NT2/D1 (cell line): ENCODE measurements around the gene ACSM2A.
"Not testable (repeated sequence)": the region's sequence is repeated elsewhere in the genome, so short reads cannot be mapped to it uniquely, and the experiment has no call there.

Experiments used
- DNase-seq: peaks from one replicate; pipeline ENCODE4 v3.0.0-alpha.2; 2011; ENCODE audit warnings: low read depth, low spot score
- H3K27me3 ChIP-seq: 2 replicates; pipeline ENCODE4 v1.6.0; 2011; ENCODE audit warnings: mild to moderate bottlenecking; ENCODE audit not compliant: insufficient read length, insufficient read depth
- H3K36me3 ChIP-seq: 2 replicates; pipeline ENCODE4 v1.6.1; 2011; ENCODE audit warnings: mild to moderate bottlenecking, low read length, mixed read lengths; ENCODE audit not compliant: insufficient read depth, insufficient read length
- H3K4me1 ChIP-seq: 2 replicates; pipeline ENCODE4 v1.5.1; 2011; ENCODE audit not compliant: insufficient read depth, insufficient read length
- H3K4me3 ChIP-seq: 2 replicates; pipeline ENCODE4 v1.5.1; 2011; ENCODE audit warnings: low read depth; ENCODE audit not compliant: insufficient read length
- H3K9ac ChIP-seq: 2 replicates; pipeline ENCODE4 v1.6.0; 2011; ENCODE audit warnings: low read depth; ENCODE audit not compliant: insufficient read length
- H3K9me3 ChIP-seq: 2 replicates; pipeline ENCODE4 v1.5.1; 2011; ENCODE audit warnings: mild to moderate bottlenecking, low read length; ENCODE audit not compliant: insufficient read depth
- SUZ12 ChIP-seq: IDR thresholded peaks from 2 replicates; pipeline ENCODE4 v1.6.1; 2011; ENCODE audit not compliant: insufficient read length, insufficient read depth; ENCODE audit errors: extremely low read depth
- YY1 ChIP-seq: IDR thresholded peaks from 2 replicates; pipeline ENCODE4 v1.6.1; 2011; ENCODE audit not compliant: insufficient read length, insufficient read depth
- ZNF274 ChIP-seq: IDR thresholded peaks from 2 replicates; pipeline ENCODE4 v1.6.1; 2011; ENCODE audit warnings: mild to moderate bottlenecking, low read depth, low read length

Gene ACSM2A, protein sequence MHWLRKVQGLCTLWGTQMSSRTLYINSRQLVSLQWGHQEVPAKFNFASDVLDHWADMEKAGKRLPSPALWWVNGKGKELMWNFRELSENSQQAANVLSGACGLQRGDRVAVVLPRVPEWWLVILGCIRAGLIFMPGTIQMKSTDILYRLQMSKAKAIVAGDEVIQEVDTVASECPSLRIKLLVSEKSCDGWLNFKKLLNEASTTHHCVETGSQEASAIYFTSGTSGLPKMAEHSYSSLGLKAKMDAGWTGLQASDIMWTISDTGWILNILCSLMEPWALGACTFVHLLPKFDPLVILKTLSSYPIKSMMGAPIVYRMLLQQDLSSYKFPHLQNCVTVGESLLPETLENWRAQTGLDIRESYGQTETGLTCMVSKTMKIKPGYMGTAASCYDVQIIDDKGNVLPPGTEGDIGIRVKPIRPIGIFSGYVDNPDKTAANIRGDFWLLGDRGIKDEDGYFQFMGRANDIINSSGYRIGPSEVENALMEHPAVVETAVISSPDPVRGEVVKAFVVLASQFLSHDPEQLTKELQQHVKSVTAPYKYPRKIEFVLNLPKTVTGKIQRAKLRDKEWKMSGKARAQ

GRCh38 chr16:20451364-20451763 lies at the start of gene ACSM2A:
Gene ACSM2A, plus strand, starts transcription at chr16:20451521. Its CDS starts 8,594 bp downstream, at chr16:20460115.
- H3K9me3 ChIP-seq, H3K4me3 ChIP-seq, H3K9ac ChIP-seq, H3K4me1 ChIP-seq, H3K27me3 ChIP-seq, DNase-seq, H3K36me3 ChIP-seq: not testable (repeated sequence)

- no peaks in the 10 kb centered on the region for H3K36me3 ChIP-seq
- H3K4me3 ChIP-seq = no peak overlapping the region
- H3K9me3 ChIP-seq = no peaks in the 10 kb centered on the region
- peaks cover 9% of the 10 kb centered on the region for H3K4me1 ChIP-seq
- no peaks in the 10 kb centered on the region for H3K27me3 ChIP-seq
- DNase-seq = no peak
- no peak overlapping the region for H3K9ac ChIP-seq
- TF ChIP-seq ZNF274 = no peak
- TF ChIP-seq SUZ12 = no peak
- no peak for TF ChIP-seq YY1
These were observed 48.7 kb upstream of the ACSM2A start for GRCh38 chr16:20402651-20403050.

- Histone ChIP-seq H3K9ac (no peak within 1 kb of the TSS), H3K4me1 (peaks cover 9% of the 10 kb centered on the region), H3K27me3 (no peaks in the 10 kb centered on the region), H3K36me3 (no peaks in the 10 kb centered on the region), H3K9me3 (no peaks in the 10 kb centered on the region), H3K4me3 (no peak within 1 kb of the TSS)
- no peak for TF ChIP-seq SUZ12
- TF ChIP-seq YY1 = no peak
- no peak for TF ChIP-seq ZNF274
- no peak for DNase-seq
These were observed 46.7 kb upstream of the ACSM2A start, which contains the start of gene PDILT for GRCh38 chr16:20404637-20405036. Gene PDILT, minus strand, starts transcription at chr16:20404737. Its CDS starts 5,437 bp downstream, at chr16:20399300.

DNA sequence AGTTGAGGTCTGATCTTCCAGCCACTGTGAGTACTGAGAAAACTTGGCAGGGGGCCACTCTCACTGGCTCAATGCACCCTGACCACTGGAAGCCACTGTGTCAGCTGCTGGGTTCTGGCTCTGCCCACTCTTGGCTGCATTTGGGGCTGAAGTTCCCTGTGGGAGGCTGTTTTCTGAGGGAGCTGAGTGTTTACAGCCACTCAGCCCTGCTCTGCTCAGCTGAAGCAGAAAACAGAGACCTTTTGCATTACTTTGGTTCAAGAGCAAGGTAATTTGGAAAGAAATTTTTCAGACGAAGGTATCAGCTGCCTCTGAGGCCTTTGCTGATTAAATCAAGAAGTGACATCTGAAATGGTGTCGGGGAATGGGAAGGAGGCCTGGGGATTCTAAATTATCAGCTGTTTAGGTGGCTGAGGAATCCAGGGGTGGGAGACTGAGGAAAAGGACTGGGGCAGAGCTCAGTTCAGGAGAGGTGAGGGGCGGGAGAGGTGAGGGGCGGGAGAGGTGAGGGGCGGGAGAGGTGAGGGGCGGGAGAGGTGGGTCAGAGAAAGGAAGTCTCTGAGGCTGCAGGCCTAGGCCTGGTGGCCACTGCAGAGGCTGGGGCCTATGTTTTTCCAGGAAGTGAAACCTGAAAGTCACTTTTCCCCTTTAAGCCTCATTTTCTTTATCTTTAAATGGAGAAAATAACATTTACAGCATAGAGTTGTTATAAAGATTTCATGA lies 41.8 kb upstream of the ACSM2A start, which contains the start of gene ACSM5:
Gene ACSM5 (plus strand): TSS at position 137 of the 723 bp plus-strand sequence. CDS start 1,951 bp downstream, outside the sequence.
- 0 out of 2 replicates have a peak, but pooled peaks cover 6% of the 10 kb centered on the region for H3K9me3 ChIP-seq
- DNase-seq = no peak
- no peak within 1 kb of the TSS for H3K4me3 ChIP-seq
- no peaks in the 10 kb centered on the region for H3K36me3 ChIP-seq
- no peaks in the 10 kb centered on the region for H3K27me3 ChIP-seq
- no peak for TF ChIP-seq YY1
- no peak for TF ChIP-seq ZNF274
- no peak for TF ChIP-seq SUZ12
- H3K9ac ChIP-seq = peak within 1 kb of the TSS; percentile 23
- H3K4me1 ChIP-seq = no peaks in the 10 kb centered on the region

DNA sequence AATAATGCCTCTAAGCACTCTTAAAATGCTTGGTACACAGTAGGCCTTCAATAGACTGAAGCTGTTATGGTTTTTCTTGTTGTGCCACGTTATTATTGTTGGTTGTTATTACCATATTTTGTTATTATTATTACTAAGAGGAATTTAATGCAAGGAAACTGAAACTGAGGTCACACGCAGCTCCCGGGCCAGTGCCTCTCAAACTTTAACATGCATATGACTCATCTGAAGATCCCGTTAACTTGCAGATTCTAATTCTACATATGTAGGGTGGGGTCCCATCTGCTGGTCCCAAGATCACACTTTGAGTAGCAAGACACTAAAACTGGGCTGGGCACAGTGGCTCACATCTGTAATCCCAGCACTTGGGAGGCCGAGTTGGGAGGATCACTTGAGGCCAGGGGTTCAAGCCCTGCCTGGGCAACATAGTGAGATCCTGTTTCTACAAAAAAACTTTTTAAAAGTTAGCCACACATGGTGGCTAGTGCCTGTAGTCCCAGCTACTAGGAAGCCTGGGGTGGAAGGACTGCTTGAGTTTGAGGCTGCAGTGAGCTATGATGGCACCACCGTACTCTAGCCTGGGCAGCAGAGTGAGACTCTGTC lies 41.1 kb upstream of the ACSM2A start:
- no peak overlapping the region for H3K9ac ChIP-seq

DNA sequence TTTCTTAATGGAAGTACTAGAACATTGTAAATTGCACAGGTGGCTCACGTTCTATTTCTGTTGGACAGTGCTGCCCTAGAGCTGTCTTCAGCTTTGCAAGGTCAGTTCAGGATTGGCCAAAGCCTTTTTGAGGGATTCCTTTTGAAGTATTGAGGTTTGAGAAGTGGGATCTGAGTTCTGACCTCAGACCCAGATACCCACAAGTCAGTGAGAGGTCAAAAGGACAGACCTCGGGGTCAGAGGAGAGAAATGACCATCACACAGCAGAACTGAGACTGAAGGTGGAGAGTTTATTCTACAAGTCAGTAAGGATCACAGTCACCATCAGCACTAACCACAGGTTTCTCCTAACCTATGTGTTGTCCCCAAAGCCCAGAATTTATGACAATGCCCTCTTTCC lies 40.3 kb upstream of the ACSM2A start:
- Histone ChIP-seq H3K36me3 (no peaks in the 10 kb centered on the region), H3K27me3 (no peaks in the 10 kb centered on the region), H3K9ac (no peak overlapping the region), H3K9me3 (0 out of 2 replicates have a peak, but pooled peaks cover 6% of the 10 kb centered on the region), H3K4me1 (no peaks in the 10 kb centered on the region), H3K4me3 (no peak overlapping the region)
- no peak for TF ChIP-seq YY1
- TF ChIP-seq SUZ12 = no peak
- TF ChIP-seq ZNF274 = no peak
- DNase-seq = no peak

More for the DNA sequence above, 41.1 kb upstream of the ACSM2A start:
- no peak for DNase-seq
- no peaks in the 10 kb centered on the region for H3K27me3 ChIP-seq
- H3K36me3 ChIP-seq = no peaks in the 10 kb centered on the region
- no peaks in the 10 kb centered on the region for H3K4me1 ChIP-seq
- TF ChIP-seq ZNF274 = no peak
- TF ChIP-seq YY1 = no peak
- no peak for TF ChIP-seq SUZ12
- 0 out of 2 replicates have a peak, but pooled peaks cover 6% of the 10 kb centered on the region for H3K9me3 ChIP-seq
- no peak overlapping the region for H3K4me3 ChIP-seq

- DNase-seq = no peak
- TF ChIP-seq ZNF274 (no peak), SUZ12 (no peak)
These were observed 35.8 kb upstream of the ACSM2A start for GRCh38 chr16:20415541-20415940.

GRCh38 chr16:20419093-20419492 lies 32.2 kb upstream of the ACSM2A start:
- H3K9ac ChIP-seq, H3K36me3 ChIP-seq, H3K9me3 ChIP-seq, H3K4me3 ChIP-seq, DNase-seq, H3K27me3 ChIP-seq, H3K4me1 ChIP-seq: not testable (repeated sequence)

More at GRCh38 chr16:20415541-20415940, 35.8 kb upstream of the ACSM2A start:
- Histone ChIP-seq H3K27me3 (no peaks in the 10 kb centered on the region), H3K4me1 (no peaks in the 10 kb centered on the region), H3K36me3 (no peaks in the 10 kb centered on the region), H3K9me3 (0 out of 2 replicates have a peak, but pooled peaks cover 6% of the 10 kb centered on the region), H3K4me3 (no peak overlapping the region), H3K9ac (no peak overlapping the region)

- H3K4me3 ChIP-seq, H3K36me3 ChIP-seq, DNase-seq, H3K9me3 ChIP-seq, H3K9ac ChIP-seq, H3K4me1 ChIP-seq, H3K27me3 ChIP-seq: not testable (repeated sequence)
These were observed 29.6 kb upstream of the ACSM2A start for GRCh38 chr16:20421748-20422147.

DNA sequence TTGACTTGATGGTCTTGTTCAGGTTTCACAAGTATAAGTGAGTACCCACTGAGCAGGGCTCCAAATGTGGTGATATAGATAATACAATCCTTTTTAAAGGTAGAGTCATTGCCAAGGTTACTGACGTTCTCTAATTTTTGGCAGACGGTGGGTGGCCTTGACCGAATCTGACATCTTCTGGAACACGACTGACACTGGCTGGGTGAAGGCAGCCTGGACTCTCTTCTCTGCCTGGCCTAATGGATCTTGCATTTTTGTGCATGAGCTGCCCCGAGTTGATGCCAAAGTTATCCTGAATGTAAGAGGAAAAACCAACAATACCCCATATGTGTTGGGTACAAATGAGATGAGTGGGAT lies 27.6 kb upstream of the ACSM2A start:
- H3K27me3 ChIP-seq, DNase-seq, H3K36me3 ChIP-seq, H3K9me3 ChIP-seq, H3K4me1 ChIP-seq, H3K4me3 ChIP-seq, H3K9ac ChIP-seq: not testable (repeated sequence)
